ENCODE data around the gene SLC37A1. TPM values are rescaled to one million over a fixed set of nuclear protein-coding genes. Genes with fewer than 3 reads are reported as not detected.
A peak's percentile ranks its signal among the peaks of the same experiment; 100 is the strongest.

Gene SLC37A1
- total RNA-seq, 1 experiment from 2014 or later, result 4.3 TPM

GRCh38 chr21:42475526-42476387, 37.9 kb upstream of the SLC37A1 start:
- no peak for DNase-seq (ENCODE audit: low read depth, low spot score)
- in situ Hi-C loops (cut with HindIII; ENCODE audit: low pct_unique_long_range_greater_than_20kb, low sequenced_read_pairs), result no loop called here

GRCh38 chr21:42476388-42477331, 37.0 kb upstream of the SLC37A1 start:
- DNase-seq (ENCODE audit: low read depth, low spot score), result no peak
- in situ Hi-C loops (cut with HindIII; ENCODE audit: low pct_unique_long_range_greater_than_20kb, low sequenced_read_pairs), result no loop called here

- in situ Hi-C loops (cut with HindIII; ENCODE audit: low pct_unique_long_range_greater_than_20kb, low sequenced_read_pairs), result no loop called here
- DNase-seq (ENCODE audit: low read depth, low spot score), result no peak
Observed at GRCh38 chr21:42478504-42478903, 35.1 kb upstream of the SLC37A1 start.

- DNase-seq (ENCODE audit: low read depth, low spot score), result no peak
- in situ Hi-C loops (cut with HindIII; ENCODE audit: low pct_unique_long_range_greater_than_20kb, low sequenced_read_pairs), result no loop called here
Observed at GRCh38 chr21:42479582-42479981, 34.1 kb upstream of the SLC37A1 start.

- no peak for DNase-seq (ENCODE audit: low read depth, low spot score)
- in situ Hi-C loops (cut with HindIII; ENCODE audit: low pct_unique_long_range_greater_than_20kb, low sequenced_read_pairs), result no loop called here
Observed at GRCh38 chr21:42480736-42481135, 32.9 kb upstream of the SLC37A1 start.

GRCh38 chr21:42481169-42481568, 32.5 kb upstream of the SLC37A1 start:
- DNase-seq (ENCODE audit: low read depth, low spot score), result no peak
- in situ Hi-C loops (cut with HindIII; ENCODE audit: low pct_unique_long_range_greater_than_20kb, low sequenced_read_pairs), result no loop called here

GRCh38 chr21:42484966-42485365, 28.7 kb upstream of the SLC37A1 start:
- no peak for DNase-seq (ENCODE audit: low read depth, low spot score)
- in situ Hi-C loops (cut with HindIII; ENCODE audit: low pct_unique_long_range_greater_than_20kb, low sequenced_read_pairs), result no loop called here

- in situ Hi-C loops (cut with HindIII; ENCODE audit: low pct_unique_long_range_greater_than_20kb, low sequenced_read_pairs), result no loop called here
- no peak for DNase-seq (ENCODE audit: low read depth, low spot score)
Observed at GRCh38 chr21:42486072-42486471, 27.6 kb upstream of the SLC37A1 start.

GRCh38 chr21:42486531-42486930, 27.1 kb upstream of the SLC37A1 start:
- no peak for DNase-seq (ENCODE audit: low read depth, low spot score)
- in situ Hi-C loops (cut with HindIII; ENCODE audit: low pct_unique_long_range_greater_than_20kb, low sequenced_read_pairs), result no loop called here

- no peak for DNase-seq (ENCODE audit: low read depth, low spot score)
- in situ Hi-C loops (cut with HindIII; ENCODE audit: low pct_unique_long_range_greater_than_20kb, low sequenced_read_pairs), result no loop called here
Observed at GRCh38 chr21:42489006-42489563, 24.6 kb upstream of the SLC37A1 start.

- DNase-seq (ENCODE audit: low read depth, low spot score), result no peak
- in situ Hi-C loops (cut with HindIII; ENCODE audit: low pct_unique_long_range_greater_than_20kb, low sequenced_read_pairs), result no loop called here
Observed at GRCh38 chr21:42489991-42490390, 23.7 kb upstream of the SLC37A1 start.

GRCh38 chr21:42490720-42491119, 22.9 kb upstream of the SLC37A1 start:
- no peak for DNase-seq (ENCODE audit: low read depth, low spot score)
- in situ Hi-C loops (cut with HindIII; ENCODE audit: low pct_unique_long_range_greater_than_20kb, low sequenced_read_pairs), result no loop called here

GRCh38 chr21:42491328-42491727, 22.3 kb upstream of the SLC37A1 start:
- in situ Hi-C loops (cut with HindIII; ENCODE audit: low pct_unique_long_range_greater_than_20kb, low sequenced_read_pairs), result no loop called here
- DNase-seq (ENCODE audit: low read depth, low spot score), result no peak

- in situ Hi-C loops (cut with HindIII; ENCODE audit: low pct_unique_long_range_greater_than_20kb, low sequenced_read_pairs), result no loop called here
- DNase-seq (ENCODE audit: low read depth, low spot score), result no peak
Observed at GRCh38 chr21:42492201-42492600, 21.5 kb upstream of the SLC37A1 start.

GRCh38 chr21:42493109-42494060, 20.3 kb upstream of the SLC37A1 start:
- DNase-seq (ENCODE audit: low read depth, low spot score), result no peak
- in situ Hi-C loops (cut with HindIII; ENCODE audit: low pct_unique_long_range_greater_than_20kb, low sequenced_read_pairs), result no loop called here

GRCh38 chr21:42495027-42495426, 18.6 kb upstream of the SLC37A1 start:
- no peak for DNase-seq (ENCODE audit: low read depth, low spot score)
- in situ Hi-C loops (cut with HindIII; ENCODE audit: low pct_unique_long_range_greater_than_20kb, low sequenced_read_pairs), result no loop called here

GRCh38 chr21:42495765-42496119, 17.9 kb upstream of the SLC37A1 start:
- DNase-seq (ENCODE audit: low read depth, low spot score), result peak; percentile 29
- in situ Hi-C loops (cut with HindIII; ENCODE audit: low pct_unique_long_range_greater_than_20kb, low sequenced_read_pairs), result no loop called here

All from SK-MEL-5 (cell line).